ENCODE results near the gene SOHLH2.

DNA sequence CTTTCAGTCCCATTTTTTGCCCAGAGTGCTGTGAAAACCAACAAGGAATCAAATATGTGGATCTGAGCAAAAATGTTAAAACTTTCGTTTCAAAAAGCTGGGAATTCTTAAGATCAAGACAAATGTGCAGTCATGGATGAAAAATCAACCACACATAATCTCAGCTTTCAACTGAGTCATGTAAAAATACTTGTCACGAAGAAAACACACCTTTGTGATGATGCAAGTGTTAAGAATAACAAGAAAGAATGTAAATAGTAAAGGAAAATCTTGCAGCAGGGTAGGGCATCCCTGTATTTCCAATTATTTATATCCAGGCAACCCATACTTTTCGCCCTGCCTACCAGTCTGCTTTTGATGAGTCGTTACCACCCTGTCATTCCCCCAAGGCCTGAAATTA, 55.7 kb downstream of the SOHLH2 start:
- TF ChIP-seq CEBPB (IDR thresholded peaks at IDR 0.05; ENCODE audit: low read depth, low read length) (no peak), POLR2A (IDR thresholded peaks at IDR 0.05; ENCODE audit: low read depth, low read length) (no peak)
- TF ChIP-seq, protein P1, sequence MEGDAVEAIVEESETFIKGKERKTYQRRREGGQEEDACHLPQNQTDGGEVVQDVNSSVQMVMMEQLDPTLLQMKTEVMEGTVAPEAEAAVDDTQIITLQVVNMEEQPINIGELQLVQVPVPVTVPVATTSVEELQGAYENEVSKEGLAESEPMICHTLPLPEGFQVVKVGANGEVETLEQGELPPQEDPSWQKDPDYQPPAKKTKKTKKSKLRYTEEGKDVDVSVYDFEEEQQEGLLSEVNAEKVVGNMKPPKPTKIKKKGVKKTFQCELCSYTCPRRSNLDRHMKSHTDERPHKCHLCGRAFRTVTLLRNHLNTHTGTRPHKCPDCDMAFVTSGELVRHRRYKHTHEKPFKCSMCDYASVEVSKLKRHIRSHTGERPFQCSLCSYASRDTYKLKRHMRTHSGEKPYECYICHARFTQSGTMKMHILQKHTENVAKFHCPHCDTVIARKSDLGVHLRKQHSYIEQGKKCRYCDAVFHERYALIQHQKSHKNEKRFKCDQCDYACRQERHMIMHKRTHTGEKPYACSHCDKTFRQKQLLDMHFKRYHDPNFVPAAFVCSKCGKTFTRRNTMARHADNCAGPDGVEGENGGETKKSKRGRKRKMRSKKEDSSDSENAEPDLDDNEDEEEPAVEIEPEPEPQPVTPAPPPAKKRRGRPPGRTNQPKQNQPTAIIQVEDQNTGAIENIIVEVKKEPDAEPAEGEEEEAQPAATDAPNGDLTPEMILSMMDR (conservative IDR thresholded peaks at IDR 0.05; ENCODE audit: low read depth, low read length), result no peak
